ENCODE data around the gene SDK1. TPM values are rescaled to one million over a fixed set of nuclear protein-coding genes. Genes with fewer than 3 reads are reported as not detected.

Gene SDK1
- total and polyA plus RNA-seq, 2 of the 8 experiments (the other 6 are each of a cell fraction or from before 2014, with no cell fraction given): 3.3 to 7.2 TPM

- TF ChIP-seq SIRT6 (IDR thresholded peaks at IDR 0.05; ENCODE audit: low read length) (no peak), ASH2L (IDR thresholded peaks at IDR 0.05; ENCODE audit: low read length) (no peak)
These were observed 543.6 kb downstream of the SDK1 start (continued) for GRCh38 chr7:3844540-3845151.
